GM21423 (cell line): ENCODE data around the gene EEIG1.
A peak's percentile ranks its signal among the peaks of the same experiment; 100 is the strongest.

Experiments used
- ATAC-seq: cut with Tn5 transposase; IDR thresholded peaks from one replicate; pipeline ENCODE4 v1.9.1; 2021; ENCODE audit warnings: mild to moderate bottlenecking, moderate library complexity; ENCODE audit not compliant: unreplicated experiment

EEIG1 gene

DNA sequence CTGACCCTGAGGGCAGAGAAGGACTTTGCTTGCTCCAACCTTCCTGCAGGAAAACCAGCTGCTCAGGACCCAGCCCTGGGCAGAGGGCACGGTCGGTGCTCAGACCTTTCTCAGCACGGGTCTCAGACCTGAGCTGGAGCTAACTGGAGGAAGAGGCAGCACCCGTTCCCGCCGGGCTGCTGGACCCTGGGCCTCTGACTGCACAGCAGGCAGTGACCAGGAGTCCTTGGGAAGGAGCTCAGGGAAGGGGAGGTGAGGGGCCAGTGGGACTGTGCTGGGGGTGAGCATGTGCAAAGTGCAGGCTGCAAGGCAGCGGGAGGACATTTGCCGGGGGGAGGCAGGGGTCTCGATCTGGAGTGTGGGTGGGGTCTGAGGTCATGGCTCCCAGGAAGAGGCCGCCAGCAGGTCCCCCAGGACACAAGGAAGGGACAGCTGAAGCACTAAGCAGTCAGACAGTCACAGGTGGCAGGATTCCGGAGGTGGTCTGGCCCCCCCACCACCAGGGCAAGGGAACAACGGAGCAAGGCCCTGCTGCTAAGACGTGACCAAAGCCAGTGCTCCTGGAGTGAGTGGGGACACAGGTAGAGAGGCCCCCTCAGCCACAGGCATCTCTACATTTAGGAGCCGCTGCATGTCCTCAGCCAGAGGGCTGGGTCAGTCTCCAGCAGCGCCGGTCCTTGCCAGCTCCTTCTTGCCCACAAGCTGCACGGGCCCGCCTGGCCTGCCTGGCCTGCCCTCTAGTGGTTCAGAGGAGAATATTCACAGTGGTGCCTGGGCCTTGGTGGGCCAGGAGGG, 38.4 kb downstream of the EEIG1 start:
- ATAC-seq: no peak

DNA sequence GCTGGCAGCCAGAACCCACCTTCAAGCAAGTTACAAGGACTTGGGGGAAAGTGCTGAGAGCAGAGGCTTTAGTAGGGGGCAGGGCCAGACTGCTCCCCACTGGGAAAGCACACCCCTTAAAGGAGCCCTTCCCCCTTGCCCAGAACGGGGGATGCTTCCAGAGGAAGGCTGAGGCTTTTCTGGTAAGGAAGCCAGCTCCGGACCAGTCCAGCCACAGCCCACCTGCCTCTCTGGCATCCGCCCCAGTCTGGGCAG, 38.9 kb downstream of the EEIG1 start:
- ATAC-seq: no peak

DNA sequence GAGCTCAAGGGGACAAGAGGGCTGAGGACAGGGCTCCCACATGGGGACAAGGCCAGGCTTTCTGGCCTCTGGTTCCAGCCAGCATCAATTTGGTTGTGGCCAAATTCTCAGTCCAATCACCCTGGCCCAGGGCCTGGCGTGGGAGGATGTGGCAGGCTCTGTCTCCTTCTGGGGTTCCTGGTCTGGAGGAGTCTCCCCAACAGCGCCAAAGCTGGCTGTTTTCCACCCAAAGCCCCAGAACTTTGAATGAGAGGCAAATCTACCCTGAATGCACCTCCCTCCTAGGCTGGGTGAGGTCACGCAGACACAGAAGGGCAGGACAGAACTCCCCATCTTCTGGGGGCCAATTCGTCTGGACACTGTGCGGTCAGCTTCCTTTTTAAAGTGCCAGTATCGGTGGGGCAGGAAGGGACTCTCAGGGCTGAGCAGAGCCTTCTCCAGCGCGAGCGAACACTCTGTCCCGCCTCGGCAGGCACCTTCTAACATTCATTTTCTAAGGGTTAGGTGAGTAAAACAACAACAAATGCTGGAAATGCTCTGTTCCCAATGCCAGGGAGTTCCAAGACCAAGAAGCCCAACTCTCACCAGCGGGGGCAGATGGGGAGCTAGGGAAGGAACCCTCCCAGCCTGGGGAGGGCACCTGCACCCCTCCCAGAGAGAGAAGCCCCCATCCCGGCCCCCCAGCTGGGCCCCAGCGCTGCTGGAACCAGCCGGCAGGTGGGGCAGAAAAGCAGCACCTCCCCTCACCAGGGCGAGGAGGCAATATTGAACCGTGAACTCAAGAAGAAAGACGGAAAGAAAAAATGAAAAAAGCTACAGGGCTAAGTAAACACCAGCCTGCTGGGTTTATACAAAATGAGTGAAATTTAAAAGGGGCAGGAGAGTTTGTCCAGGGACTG, 39.5 kb downstream of the EEIG1 start:
- ATAC-seq: no peak

DNA sequence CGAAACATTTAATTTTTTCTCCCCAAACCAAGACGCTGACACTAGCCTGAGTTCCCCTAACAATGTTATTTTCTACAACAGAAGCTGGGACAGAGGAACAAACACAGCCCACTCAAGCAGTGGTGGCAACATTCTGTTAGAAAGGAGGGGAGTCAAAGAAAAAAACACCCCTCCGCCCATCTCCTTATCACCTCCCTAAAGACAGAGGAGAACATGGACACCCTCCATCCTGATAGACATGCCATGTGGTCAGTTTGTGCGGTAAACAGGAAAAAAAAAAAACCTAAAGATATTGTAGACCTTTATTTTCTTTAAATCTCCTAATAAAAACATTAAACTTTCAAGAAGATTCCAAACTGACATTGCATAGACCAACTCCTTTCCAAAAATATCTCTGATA, 40.2 kb downstream of the EEIG1 start:
- ATAC-seq: no peak

DNA sequence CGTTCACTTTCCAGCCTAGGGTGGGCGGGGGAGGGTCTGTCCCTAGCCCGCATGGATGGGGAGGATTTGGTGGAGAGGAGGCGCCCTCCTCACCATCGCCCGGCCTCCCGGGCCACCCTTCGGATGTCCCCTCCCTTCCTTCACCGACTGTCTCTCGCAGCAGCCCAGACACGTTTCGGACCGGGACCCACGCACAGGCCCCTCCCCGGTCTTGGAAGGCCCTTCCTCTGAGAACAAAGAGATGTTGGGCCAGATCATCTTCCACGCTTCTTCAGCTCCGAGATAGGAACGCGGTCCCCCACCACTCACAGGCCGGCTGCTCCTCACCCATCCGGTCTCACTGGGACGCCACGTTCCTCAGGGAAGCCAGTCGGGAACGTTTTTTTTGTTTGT, 42.5 kb downstream of the EEIG1 start:
- no peak for ATAC-seq

DNA sequence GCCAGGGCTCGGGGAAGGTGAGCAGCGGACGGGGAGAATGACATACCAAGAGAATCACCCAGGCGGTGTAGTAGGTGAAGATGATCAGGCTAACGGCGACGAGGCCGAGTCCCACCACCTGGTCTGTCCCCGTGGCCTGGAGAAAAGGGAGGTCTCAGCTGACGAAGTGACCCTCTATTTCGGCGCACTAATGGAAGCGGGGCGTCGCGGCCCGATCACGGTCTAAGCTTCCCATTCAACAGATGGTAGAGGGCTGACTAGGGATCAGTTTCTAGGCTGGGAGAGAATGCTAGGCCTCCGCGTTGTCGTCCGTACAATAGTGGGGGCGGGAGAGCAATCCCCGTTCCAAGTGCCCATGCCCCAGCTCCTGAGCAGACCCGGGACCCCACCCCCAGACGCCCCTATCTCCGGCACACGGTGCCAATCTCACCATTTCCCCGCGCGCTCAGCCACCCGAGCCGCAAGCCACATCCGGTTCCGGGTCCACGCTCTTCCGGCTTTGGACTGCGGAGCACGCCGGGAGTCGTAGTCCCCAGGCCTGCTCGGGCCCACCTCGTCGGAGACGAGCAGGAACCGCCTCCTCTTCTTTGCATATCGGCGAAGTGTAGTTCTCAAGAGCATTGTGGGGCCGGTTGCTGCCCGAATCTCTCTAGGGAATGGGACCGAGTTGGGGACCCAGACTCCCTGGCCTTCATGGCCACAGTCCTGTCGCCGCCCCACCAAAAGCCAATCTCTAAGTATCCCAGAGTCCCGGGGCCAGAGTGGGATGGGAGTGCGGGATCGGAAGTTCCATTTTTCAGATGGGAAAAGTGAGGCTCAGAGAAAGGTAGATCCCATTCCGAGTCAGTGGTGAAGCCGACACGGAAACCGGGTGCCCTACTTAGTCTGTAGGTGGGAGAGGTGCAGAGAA, 43.1 kb downstream of the EEIG1 start, which contains the start of gene DPM2:
Gene DPM2 (minus strand): TSS at position 467 of the 910 bp plus-strand sequence. CDS start 34 bp downstream, at position 433.
- ATAC-seq: peak; percentile 88

DNA sequence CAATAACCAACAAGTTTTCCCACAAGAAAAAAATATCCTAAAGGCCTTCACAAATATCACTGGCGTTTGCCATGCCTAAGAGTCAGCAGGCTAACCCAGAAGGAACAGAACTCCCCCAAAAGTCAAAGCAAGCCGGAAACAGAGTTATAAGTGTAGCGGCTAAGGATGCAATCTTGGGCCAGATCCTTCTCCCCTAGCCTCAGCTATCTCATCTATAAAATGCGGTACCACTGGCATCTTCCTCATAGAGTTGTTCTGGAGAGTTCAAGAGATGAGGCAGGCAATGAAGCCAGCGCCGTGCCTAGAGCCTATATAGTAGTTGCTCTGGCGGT, 43.8 kb downstream of the EEIG1 start:
- no peak for ATAC-seq

DNA sequence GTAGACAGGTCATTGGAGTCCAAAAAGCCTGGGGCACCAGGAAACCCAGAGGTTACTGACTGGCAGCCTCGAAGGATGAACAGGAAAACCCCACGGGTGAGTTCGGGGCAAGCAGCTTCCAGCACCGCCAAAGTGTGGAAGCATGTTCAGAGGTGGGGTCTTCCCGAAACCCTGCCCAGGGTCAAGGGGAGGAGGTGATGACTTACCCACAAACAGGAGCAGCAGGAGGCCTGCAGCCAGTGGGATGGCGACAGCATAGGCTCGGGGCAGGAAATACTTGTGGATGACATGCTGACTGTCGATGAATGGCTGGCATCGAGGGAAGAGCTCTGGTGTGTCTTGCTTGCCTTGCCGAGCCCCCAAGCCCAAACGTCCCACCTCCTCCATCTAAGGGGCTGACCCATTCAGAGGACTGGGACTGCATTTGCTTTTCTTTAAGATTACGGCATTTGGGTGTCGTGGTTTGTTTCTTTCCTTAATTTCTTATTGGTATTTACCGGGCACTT, 44.4 kb downstream of the EEIG1 start:
- no peak for ATAC-seq

DNA sequence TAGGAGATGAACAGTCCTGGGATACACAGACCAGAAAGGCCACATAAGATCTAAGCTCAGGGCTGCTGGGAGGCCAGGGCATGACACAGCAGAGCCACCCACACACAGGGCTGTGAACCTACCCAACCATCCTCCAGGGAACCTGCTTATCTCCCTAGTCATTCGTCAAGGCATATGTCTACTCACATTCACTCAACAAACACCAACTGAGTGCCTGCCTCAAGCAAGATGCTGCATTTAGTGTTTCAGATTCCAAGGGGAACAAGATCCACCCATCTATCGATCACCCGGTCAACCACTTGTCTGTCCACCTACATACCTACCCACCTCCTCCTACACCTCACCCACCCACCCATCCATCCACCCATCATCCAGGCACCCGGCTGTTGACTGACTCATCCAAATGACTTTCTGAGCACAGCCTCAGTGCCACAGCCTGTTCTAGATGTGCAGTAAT, 45.0 kb downstream of the EEIG1 start:
- ATAC-seq: no peak

DNA sequence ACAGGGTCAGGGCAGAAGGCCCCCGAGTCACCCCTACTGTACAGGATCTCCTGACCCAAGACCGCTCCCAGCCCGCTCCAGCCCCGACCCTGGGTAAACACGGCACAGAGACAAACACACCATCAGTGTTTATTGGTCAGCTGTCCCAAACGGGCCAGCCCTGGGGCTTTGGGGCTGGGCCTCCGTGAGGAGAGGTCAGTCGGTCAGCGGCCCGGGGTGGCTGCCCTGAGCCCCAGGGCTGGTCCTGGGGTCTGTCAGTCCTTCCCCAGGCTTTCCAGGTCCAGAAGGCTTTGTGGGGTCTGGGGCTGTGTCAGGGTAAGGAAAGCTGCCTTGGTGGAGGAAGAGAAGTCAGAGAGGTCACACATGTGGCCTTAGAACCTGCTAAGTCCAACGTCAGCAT, 45.8 kb downstream of the EEIG1 start:
- no peak for ATAC-seq

DNA sequence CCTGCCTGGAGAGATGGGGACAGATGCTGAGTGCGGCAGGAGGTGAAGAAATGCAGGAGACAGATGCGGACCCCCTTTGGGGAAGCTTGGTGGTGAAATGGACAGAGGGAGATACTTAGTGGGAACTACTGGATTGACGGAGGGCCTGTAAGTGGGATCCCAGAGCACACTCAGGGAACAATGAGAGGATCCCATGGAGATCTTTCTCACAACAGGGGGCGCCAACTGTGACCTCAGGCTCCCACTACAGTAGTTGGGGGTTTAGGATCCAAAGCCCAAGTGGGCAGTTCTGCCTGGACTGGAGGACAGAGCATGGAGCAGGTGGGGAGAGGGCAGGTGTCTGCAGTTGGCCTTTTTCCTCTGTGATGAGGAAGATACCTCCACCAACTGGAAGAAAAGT, 46.5 kb downstream of the EEIG1 start:
- no peak for ATAC-seq

DNA sequence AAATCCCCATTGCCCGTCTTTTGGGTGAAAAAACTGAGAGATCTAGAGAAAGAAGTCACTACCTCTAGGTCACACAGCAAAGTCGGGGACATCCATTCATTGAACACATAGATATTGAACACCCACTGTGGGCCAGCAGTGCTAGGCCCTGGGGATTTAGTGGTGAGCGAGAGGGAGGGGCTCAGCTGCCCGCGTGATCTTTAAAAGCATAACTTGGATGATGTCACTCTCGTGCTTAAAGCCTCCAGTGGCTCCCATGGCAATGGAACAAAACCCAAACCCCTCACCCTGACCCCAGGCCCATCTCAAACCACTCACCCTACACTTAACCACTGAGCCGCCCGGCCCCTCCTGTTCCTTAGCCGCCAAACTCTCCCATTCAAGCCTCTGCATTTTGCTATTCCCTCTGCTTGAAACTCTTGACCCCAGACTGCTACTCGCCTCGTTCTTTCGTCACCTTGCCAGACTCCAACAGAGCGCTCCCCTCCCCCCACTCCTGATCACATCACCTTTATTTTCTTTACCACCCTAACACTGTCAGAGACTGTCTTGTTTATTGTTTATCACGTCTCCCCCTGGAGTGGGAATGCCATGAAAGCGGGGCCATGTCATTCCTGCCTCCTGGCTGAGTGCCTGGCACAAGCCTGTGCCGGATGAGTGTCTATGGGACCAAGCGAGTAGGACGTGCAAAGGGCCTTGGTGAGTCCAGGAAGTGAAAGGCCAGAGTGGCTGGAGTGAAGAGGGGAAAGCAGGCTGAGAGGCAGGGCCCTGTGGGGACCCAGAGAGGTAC, 49.5 kb downstream of the EEIG1 start:
- ATAC-seq: no peak
